Germinal center (tissue), 1 donor: ENCODE measurements around the gene B3GLCT.
A peak's percentile ranks its signal among the peaks of the same experiment; 100 is the strongest.
"Not testable (repeated sequence)": the region's sequence is repeated elsewhere in the genome, so short reads cannot be mapped to it uniquely, and the experiment has no call there.

Experiments
- DNase-seq: peaks from one replicate; pipeline ENCODE4 v3.0.0; 2012; ENCODE audit warnings: mixed read lengths, low spot score

Gene B3GLCT

DNA sequence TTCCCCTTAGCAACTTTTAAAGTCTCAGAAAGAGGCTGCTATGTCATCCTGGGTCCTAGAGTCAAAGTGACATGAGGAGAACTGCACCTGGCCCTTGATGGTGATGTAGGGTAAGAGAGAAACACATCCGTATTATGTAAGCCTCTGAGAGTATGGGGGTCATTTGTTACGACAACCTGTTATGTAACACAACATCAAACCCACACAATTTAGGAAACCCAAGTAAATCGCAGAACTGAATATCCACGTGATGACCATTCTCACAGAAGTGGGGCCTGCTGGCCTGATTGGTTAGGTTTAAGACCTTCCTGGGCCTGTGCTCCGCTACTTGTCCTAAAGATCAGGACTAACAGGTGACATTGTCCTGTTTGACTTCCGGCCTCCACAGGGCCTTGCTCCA is 15.3 kb upstream of the B3GLCT start:
- DNase-seq, result no peak

DNA sequence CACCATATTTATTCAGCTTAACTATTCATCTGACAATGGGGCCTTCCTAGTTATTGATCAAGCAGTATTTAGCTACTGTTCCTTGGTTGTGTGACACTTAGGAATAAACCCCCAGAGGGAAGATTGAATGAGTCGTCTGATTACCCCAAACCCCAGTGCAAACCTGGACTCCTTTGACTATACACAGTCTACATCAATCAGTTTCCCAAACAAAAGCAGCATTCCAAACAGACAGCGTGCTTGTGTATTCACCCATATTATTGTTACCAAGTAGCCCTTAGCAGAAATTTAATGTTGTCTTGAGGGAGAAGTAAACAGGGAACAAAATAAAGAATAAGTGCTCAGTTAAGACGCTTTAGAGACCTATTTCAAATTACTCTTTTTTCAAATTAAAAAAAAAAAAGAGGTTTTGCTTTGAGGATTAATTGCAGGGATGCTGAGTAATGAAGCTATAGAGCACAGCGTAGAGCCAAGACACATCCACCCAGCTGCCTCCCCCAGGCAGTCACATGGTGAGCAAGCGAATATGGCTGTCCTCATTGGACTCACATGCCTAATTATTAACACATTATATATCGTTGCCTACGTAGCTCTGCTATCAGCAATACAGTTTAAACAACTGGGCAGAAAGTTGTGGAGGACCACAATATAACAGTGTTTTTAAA is 14.7 kb upstream of the B3GLCT start:
- no peak for DNase-seq

DNA sequence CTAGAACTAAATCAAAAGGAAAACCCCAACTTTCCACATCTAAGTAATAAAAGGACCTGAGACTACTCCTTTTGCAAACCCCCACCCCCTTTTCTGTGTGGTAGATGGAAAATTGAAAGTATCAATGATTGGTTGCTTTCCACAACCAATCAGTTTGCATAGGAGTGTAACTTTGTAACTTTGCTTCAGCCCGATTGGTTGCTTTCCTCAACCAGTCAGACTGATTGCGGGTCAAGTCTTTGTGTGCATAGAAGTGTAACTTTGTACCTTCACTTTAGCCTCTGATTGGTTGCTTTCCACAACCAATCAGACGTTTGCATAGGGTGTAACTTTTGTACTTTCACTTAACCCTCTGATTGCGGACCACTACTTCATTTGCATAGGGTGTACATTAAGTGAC is 8.0 kb upstream of the B3GLCT start:
- no peak for DNase-seq

DNA sequence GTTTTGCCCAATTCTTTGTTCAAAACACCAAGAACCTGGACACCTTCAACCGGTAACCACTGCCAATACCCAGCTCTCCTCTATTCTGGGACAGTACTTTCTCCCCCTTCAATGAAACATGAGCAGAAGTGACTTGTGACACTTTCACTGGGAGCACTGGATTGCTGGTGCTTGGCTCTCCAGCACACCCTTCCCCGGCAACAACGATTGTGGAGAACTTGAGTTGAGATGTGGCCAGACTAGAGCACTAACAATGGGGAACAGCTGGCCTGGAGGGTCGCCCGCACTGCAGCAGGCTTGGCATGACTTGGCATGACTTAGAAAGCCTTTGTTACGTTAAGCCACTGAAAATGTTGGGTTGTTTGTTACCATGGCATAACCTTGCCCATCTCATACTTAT is 7.5 kb upstream of the B3GLCT start:
- no peak for DNase-seq

DNA sequence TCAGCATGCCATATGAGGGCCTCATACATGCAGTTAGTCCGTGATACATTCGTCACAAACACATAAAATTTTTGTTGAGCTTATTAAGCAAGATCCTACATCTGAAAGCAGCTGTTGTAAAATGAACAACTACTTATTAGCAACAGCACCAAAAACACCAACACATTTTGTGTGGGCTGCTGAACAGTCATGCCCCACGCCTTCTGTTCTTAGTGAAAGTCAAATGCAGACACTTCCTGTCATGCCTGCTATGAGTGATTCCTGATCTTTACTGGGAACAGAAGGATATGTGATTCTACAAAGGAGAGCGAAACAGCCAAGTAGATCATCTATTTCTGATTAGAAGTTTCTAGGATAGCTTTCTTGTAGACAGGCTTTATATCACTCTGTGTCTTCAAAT is 4.2 kb upstream of the B3GLCT start:
- no peak for DNase-seq

DNA sequence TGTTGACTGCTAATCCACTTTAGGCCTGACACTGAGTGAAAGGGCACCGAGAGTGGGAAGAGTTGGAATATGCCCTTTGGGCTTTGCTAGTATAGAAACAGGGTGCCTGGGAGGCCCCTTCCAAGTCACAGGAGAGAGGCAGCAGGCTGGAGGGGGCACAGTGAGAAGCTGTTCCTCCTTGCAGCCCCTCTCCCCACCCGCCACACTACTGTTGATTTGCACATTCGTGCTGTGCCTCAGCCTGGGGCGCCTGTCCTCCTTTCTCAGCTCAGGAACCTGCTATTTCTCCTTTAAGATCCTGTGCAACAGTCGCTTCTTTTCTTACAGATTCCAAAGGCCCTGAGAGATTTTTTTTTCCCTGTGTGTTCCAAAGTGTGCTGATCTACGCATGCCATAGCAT is 2.8 kb upstream of the B3GLCT start:
- DNase-seq, result no peak

DNA sequence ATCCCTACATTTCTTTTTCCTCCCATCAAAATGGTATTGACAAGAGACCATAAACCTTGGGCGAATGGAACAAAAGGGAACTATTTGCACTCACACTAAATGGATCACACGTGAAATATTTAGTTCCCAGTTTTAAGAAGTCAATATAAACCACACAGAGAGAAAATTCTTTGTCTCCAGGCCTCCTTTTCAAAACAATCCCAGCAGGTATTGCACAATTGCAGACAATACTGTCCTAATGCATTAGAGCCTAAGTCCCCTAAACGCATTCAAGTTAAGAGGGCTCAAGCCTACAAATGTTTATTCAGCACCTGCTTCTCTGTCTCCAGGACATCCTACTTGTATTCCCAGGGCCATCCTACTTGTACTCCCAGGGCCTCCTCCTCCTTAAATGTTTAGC is 1.3 kb upstream of the B3GLCT start:
- DNase-seq, result no peak

DNA sequence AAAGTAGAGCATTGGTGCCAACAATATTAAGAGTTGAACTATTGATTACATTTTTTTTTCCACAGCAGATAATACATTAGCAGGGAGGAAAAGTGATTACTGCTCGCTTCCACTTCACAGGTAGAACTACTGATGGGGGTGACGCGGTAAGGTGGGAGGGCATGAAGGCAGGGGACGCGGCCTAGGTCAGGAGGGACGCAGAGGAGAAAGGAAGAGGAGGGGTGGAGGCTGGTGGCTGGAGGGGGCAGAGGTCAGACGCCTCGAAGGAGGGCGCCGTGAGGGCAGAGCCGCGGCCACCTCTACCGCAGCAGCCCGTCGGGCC is 287 bp upstream of the B3GLCT start:
- DNase-seq, result no peak

DNA sequence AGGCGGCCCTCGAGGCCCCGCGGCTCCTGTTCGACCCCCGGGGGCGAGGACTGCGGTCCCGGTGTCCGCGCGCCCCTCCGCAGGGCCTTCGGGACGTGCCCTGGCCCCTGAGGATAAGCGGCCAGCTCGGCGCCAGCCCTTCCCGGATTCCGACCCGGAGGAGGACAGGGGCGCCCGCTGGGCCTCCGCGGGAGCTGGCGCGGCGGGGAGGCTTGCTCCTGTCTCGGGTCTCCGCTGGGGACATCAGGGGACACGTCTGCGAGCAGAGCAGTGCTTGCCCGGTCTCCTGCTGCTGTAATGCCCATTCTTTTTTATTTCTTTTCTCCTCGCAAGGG is 829 bp downstream of the B3GLCT start:
- DNase-seq, result peak; percentile 55

DNA sequence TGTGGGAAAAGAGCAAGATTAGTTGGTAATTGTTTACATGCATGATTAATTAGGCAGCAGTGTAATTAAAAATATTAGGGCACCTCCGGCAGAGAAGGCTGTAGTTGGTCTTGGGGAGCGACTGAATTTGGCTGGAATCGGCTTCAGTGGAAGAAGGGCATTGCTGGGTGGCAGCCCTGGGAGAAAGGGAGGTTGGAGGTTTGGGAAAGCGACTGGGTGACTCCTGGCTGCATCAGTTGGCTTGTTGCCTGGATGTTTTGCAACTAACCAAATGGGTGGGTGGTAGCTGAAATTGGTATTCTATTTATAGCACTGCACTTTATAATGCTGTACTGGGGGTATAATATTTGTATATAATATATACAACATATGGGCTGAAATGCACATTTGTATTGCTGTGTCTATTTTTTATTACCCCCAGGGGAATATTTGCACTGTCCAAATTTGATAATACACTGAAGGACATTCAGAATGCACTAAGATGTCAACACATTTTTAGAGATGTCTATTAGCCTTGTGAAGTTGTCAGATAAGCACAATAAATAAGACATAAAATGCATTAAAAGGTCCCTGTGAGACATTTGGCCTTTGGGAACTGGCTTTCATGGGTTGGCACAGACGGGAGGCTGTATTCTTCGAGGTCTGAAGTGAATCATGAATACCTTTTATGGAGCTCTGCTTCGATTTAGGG is 1.7 kb downstream of the B3GLCT start:
- DNase-seq, result no peak

DNA sequence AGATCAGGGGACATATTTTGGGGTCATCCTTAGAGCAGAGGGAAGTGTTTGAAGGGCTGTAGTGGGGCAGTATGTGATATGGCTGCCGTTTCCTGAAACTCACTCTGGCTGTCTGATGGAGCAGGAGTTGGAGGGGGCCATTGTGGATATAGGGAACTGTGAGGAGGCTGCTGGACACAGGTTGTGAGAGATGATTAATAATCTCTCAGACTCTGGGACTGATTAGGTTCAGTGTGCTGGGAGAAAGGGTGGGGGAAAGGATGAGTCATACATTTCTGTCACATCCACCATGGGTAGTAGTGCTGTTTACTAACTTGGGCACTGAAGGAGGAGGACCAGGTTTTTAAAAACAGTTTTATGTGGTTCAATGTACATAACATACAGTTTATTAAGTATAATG is 4.8 kb downstream of the B3GLCT start:
- no peak for DNase-seq

DNA sequence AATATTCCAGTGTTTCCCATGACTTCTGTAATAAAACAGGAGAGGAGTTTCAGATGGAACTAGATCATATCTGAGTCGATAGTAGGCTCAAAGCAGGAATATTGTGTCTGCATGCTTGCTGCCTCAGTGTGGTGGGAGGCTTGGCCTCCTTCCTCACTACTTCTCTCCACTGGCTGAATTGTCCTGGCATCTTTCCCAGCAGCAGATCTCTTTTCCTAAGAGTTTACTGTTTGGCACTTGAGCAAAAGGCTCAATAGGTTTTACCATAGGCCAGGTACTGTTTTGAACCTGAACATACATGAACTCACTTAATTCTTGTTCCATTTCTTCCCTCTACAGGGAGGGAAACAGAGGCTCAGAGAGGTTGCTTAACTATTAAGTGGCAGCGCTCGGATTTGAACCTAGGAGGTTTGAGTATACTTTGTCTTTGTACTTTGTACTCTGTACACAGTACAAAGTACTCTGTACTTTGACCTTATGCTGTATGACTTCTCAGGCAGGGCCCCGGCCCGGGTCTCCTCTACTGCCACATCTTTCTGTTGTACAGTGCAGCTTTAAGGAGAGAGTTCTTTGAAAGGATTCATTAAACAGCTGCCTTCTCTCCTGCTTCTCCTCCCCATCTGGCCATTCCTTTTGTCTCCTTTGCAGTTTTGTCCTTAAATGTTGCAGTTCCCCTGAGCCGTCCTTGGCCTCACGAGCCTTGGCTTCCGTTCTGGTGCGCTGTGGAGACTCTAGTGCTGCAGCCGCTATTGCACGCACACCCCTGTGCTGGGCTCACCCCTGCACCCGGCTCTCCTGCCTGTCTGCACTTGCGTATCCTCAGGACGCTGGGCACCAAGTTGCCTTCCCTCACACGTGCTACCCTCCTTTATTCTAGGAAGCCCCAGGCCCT is 8.1 kb downstream of the B3GLCT start:
- no peak for DNase-seq

DNA sequence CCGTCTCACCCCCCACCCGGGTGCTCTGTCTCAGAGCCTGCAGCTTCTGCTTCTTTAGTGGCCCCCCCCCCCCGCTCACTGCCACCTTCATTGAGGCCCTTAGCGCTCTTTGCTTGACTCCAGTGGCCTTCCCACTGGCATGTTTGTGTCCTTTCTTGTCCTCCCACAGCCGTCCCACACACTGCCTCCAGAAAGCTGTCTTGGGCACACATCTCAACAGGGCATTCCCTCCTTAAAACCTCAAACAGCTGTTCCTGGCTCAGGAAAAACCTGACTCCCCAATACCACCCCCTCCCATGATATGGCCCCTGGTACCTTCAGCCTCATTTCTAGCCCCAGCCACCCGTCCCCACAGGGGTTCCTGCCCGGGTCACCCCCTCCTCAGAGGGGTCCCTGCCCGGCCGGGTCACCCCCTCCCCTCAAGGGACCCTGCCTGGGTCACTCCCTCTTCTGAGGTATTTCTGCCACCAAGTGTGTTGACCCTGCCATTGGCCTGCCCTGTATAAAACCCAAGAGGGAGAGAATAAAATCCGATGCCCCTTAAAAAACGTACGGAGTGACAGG is 8.9 kb downstream of the B3GLCT start:
- DNase-seq, result no peak

DNA sequence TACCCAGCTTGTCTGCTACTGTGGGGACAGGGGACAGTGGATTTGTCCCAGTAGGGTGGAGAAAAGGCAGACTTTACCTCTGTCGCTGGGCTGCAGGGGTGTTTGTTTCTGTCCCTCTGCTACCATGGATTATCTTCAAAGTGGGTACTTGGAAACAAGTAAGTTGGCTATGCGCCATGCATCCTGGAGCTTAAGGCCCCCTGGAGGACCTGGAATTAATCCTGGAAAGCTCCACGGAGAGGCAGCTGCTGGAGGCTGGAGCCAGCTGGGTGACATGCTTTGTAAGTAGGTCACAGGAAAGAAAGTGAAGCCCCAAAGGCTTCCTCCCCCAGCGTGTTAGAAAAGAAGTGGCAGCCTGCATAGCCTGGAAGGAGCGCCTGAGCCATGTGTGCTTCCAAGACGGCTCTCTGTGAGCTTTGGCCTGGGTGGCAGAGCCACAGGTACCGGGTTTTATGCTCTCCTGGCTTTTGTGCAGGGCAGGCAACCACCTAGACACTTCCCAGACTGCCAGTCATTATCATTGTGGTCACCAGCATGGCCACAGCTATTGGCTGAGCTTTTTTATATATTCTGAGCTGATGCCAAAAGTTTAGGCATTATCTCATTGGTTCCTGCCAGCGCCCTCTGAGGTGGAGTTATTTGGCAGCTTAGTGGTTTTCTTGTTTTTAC is 9.5 kb downstream of the B3GLCT start:
- no peak for DNase-seq

DNA sequence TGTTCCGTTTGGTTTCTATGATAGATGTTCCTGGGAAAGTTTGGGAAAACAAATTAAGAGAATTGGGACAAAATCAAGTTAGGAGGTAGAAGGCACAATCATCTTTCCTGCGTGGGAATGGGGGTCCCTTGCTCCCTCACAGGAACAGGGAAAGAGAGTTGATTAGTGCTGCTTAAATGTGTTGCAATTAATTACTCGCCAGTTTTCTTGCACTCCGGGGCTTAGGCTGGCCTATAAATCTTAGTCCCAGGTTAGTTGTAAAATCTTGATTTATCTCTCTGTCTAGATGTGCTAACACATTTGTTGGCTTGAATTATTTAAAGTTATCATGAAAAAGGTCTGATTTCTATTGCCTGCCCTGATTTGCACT is 10.1 kb downstream of the B3GLCT start:
- DNase-seq, result no peak

DNA sequence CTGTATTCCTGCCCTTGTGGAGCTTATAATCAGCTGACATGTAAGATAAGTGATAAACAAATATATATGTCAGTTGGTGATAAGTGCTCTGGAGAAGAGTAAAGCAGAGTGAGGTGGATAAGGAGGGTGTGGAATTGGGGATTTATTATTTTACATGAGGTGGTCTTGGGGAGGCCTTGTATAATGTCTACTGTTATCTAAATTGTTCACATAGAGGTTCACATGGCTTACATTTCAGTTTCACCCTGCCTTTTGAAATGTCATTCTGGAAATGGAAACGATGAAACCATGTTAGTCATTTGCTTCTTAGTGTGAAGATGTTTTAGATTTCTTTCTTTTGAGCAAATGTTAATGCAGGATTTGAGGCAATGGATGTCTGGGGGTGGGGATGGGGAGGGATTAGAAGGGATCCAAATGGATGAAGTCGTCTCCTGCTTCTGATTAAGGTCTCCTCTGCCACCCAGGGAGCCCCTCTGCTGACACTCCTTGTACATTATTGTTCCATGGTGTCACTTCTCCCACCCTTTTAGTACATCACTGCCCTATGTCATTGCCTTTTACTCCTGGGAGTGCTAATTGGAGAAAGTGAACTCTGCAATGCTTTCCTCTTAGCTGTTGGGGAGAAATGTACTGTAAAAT is 14.0 kb downstream of the B3GLCT start:
- DNase-seq, result no peak

DNA sequence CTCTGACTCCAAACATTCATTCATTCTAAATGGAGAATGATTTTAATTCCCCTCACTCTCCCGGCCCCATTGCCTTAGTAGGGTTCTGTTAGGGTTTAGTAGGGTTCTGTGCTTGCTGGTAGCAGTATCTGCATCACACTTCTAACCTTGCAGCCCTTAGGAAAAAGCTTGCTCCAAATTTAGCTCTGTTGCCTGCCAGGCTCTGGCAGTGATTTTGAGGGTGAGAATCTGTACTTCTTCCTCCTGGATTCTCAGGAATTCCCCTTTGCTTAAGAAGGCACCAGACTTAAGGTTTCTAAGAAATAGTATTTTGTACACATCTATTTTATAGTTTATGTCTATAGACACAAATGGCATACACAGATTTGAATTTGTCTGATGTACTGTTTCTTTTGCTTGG is 14.7 kb downstream of the B3GLCT start:
- DNase-seq, result no peak

DNA sequence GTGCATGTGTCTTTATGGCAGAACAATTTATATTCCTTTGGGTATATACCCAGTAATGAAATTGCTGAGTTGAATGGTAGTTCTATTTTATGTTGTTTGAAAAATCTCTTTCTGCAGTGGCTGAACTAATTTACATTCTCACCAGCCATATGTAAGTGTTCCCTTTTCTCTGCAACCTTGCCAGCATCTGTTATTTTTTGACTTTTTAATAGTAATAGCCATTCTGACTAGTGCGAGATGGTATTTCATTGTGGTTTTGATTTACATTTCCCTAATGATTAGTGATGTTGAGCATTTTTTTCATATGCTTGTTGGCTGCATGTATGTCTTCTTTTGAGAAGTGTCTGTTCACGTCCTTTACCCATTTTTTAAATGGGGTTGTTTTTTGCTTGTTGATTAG is 17.1 kb downstream of the B3GLCT start:
- DNase-seq, result not testable (repeated sequence)

DNA sequence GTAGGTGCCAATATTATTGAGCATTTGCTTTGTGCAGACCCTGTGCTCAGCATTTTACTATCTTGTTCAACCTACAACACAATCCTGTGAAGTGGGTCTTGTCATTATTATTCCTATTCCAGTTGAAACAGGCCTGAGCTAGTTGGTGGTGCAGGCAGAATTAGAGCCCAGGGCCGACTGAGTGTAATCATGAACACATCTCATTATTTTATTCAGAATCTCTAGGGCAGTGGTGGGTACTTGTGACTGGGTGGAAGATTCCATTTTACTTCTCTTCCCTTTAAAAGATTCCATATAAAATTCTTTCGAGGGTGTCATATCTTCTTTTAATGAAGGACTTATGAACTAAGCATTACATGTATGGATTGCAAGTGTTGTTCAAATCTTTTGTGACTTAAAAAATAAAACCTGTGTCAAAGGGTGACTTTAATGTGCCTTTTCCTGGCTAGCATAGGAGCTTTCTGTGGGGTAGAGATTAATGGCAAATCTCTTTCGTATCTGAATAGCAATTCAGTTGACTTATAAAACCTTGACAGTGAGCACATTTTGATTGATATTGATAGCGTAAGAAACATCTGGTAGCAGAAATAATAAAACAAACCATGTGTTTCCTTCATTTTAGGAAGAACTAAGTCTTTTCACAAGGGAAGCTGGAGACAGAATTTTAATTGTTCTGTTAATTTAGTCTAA is 20.3 kb downstream of the B3GLCT start:
- DNase-seq, result no peak

DNA sequence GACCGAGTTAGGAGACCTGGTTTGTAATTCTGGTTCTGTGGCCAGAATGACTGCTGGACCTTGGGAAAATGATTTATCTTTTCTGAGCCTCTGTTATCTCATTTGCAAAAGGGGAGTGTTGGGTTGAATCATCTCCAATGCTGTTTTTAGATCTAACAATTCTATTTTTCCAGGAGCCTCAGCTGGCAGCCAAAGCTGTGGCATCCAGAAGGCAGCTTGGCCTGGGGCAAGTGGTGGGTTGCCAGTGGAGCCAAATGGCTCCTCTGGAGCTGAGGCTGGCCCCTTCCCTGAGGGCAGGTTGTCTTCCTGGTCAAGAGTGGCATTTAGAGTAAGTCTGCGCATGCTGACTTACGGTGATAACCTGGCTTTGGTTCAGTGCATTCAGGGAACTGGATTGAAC is 21.3 kb downstream of the B3GLCT start:
- DNase-seq, result no peak

DNA sequence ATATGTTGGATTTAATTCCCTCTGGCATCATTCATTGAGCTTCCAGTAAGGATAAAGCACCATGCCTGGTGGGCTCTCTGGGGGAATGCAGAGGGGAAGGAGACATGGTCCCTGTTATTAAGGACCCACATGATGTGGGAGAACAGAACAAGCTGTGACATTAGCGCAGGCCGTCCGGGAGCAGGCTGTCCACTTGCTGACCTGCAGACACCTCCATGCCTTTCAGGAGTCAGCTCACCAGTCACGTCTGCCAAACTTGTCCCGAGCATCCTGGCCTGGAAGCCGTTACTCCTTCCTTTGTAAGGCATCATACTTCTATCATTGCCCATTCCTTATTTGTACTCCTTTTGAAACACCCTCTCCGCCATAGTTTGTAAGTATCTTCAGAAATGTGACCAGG is 23.4 kb downstream of the B3GLCT start:
- no peak for DNase-seq

DNA sequence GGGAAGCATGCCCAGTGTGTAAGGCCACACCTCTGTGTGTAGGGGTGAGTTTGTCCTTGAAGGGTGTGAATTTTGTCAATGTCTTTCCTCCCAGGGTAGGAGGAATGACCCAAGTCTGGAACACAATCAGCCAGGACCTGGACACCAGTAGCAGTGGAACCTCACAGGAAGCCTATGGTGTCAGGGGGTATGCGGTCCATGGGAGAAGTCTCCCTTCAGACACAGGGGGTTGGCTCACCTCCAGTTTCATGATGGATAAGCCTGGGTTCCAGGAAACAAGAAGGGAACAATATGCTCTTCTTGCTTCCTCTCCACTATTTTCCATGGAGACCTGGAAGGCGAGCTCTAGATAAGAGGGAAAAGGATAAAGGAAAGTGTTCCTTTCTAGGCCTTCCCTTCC is 23.9 kb downstream of the B3GLCT start:
- DNase-seq, result no peak
